Ovary (tissue), 3 donors: Measurements from ENCODE around the gene PDZRN3.

Source experiments
- CTCF ChIP-seq, 3 donors: fragments of 450-650 bp in 2 of 3; fragments of 200-600 bp in 1 of 3; IDR thresholded peaks; one replicate each; pipeline versions ENCODE4 v1.5.1 to v1.8.0; 2016 to 2022; ENCODE audit warnings: antibody characterized with exemption in 3 of 3, mild to moderate bottlenecking in 1 of 3
- EP300 ChIP-seq: sonication (generic); formaldehyde crosslinking; IDR thresholded peaks from one replicate; pipeline ENCODE4 v1.6.1; 2017; ENCODE audit warnings: antibody characterized with exemption
- POLR2A ChIP-seq: fragments of 450-650 bp; IDR thresholded peaks from one replicate; pipeline ENCODE4 v1.6.1; 2017; ENCODE audit warnings: antibody characterized with exemption, mild to moderate bottlenecking, moderate library complexity
- donor health status: DM: no; HTN: no; CAD: no.

- no peak for TF ChIP-seq CTCF (IDR thresholded peaks at IDR 0.05)
- TF ChIP-seq EP300, result no peak
- no peak for TF ChIP-seq POLR2A
Measured at GRCh38 chr3:73499787-73500186, 125.0 kb downstream of the PDZRN3 start.
